22Rv1 (cell line): Measurements from ENCODE around the gene DCLK1.

Experiments used
- H3K27ac ChIP-seq: fragments of 450-650 bp; 2 replicates; pipeline ENCODE4 v1.5.1; 2017
- ZFX ChIP-seq: fragments of 450-650 bp; IDR thresholded peaks from 2 replicates; pipeline ENCODE4 v1.6.1; 2017; ENCODE audit warnings: antibody characterized with exemption, borderline replicate concordance
- TF ChIP-seq, protein P1 (sequence below): fragments of 450-650 bp; IDR thresholded peaks from 2 replicates; pipeline ENCODE4 v1.5.1; 2017; ENCODE audit warnings: mild to moderate bottlenecking

Gene DCLK1

DNA sequence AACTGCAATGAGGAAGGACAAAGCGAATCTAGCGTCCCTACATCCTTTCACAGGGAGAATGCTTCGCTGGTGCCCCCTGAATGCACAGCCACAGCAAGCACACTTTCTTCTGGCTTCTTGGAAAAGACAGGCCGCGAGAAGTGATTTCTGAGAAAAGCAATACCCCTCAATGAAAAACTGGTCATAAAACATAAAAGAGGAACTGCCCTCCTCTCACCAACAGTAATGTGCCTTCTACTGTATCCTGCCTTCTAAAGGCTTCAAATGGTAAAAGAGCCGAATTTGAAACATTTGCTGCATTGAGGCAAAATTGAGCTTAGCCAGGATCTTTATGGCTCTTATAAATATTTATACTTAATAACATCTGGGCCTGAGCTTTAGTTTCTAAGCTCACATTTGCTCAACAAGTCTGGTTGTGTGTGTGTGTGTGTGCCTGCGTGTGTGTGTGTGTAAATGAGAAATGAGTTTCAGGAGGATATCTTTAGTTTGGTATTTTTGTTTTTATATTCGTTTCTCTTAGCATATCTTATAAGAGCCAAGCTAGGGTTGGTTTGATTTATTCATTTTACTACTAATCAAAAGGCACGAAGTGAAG, 408.6 kb downstream of the DCLK1 start:
- H3K27ac ChIP-seq, result no peak overlapping the region
- no peak for TF ChIP-seq ZFX
- TF ChIP-seq, protein P1, sequence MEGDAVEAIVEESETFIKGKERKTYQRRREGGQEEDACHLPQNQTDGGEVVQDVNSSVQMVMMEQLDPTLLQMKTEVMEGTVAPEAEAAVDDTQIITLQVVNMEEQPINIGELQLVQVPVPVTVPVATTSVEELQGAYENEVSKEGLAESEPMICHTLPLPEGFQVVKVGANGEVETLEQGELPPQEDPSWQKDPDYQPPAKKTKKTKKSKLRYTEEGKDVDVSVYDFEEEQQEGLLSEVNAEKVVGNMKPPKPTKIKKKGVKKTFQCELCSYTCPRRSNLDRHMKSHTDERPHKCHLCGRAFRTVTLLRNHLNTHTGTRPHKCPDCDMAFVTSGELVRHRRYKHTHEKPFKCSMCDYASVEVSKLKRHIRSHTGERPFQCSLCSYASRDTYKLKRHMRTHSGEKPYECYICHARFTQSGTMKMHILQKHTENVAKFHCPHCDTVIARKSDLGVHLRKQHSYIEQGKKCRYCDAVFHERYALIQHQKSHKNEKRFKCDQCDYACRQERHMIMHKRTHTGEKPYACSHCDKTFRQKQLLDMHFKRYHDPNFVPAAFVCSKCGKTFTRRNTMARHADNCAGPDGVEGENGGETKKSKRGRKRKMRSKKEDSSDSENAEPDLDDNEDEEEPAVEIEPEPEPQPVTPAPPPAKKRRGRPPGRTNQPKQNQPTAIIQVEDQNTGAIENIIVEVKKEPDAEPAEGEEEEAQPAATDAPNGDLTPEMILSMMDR, result no peak

DNA sequence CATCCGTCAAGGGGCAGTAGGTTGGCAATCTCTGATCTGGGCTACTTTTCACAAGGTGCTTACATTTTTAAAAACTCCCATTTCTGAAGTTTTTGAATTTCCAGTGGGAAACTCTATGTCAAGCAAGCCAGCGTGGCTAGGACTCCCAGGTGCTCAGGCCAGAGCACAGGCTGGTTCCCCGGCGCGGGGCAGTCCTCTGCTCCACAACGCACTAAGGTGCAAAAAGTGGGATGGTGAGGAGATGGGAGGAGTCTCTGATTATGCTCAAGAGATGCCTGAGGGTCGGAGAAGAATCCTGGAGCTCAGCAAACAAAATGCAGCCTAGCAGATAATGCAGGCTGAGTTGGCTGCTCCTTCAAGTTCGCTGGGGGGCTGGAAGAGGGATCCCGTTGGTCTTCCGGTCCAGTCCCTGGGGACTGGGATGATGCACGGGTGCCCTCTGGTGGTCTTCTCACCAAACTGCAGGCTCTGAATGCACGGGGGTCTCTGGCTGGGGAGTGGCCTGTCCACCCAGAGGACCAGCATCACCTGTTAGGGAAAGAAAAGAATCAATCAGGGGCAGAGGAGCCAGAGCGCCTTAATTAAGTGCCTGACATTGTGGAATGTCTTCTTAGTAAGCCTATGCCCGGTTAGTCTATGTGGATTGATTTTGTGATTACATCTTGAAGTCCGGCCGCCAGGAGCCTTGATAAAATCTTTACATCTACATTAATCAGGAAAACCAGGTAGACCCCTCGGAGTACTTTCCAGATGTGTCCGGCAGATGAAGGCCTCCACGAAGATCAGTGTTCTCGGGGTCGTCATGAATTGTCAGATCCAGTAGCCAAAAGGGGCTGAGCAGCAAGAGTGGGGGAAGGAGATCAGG, 410.3 kb downstream of the DCLK1 start:
- no peak overlapping the region for H3K27ac ChIP-seq
- TF ChIP-seq, protein P1, result peak; percentile 96
- TF ChIP-seq ZFX, result no peak

DNA sequence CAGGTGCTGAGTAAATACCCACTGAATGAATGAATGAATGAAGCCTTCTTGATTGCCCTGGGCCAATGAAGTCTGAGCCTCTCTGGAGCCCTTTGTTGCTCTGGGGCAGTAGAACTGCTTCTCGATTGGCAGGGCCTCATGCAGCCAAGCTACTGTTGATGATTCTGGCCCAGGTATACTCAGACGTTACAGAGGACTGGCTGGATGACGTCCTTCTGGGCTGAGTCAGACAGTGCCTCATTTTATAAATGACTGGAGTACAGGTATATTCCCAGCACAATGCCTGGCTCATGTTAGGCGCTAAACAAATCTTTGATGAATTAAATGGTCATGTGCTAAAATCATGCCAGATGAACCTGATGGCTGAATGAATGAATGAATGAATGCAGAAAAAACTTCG, 410.9 kb downstream of the DCLK1 start:
- no peak overlapping the region for H3K27ac ChIP-seq
- TF ChIP-seq, protein P1, result no peak
- no peak for TF ChIP-seq ZFX
